ENCODE measurements around the gene KCNQ1. TPM values are rescaled to one million over a fixed set of nuclear protein-coding genes. Genes with fewer than 3 reads are reported as not detected.

KCNQ1 gene
- polyA plus RNA-seq, 1 of the 3 experiments (the other 2 are of a cell fraction) = 0.05 TPM

DNA sequence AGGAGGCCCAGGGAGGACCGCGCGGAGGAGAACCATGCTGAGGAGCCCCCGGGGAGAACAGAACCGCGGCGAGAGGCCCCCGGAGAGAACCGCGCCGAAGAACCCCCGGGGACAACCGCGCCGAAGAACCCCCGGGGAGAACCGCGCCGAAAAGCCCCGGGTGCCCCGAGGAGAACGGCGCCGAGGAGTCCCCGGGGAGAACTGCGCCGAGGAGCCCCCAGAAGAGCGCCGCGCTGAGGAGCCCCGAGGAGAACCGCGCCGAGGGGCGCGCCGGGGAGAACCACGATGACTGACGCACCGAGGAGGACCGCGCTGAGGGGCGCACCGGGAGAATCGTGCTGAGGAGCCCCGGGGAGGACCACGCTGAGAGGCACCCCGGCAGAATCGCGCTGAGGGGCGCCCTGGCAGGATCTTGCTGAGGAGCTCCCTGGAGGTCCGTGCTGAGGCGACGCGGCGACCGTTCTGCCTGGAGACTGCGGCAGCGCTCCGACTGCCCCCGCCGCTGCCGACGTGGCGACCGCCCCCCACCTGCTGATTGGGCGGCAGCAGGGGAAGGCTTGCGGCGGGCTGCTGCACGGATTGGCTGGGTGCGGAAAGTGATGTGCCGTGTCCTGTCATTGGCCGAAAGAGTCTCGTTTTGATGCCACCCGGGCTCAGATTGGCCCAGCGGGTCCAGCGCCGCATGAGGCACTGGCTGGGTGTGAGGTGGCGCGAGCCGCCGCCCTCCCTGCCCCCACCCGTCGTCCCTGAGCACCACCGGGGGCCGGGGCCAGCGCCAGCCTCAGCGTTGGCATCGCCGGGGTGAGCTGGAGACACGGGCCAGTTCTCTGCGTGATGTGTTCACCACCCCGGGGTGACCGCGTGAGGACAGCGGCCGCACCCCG, 255.0 kb downstream of the KCNQ1 start, which contains the start of gene KCNQ1OT1:
Gene KCNQ1OT1 (minus strand): TSS at position 464 of the 884 bp plus-strand sequence.
- H2AFZ ChIP-seq (ENCODE audit: low read depth) = peak within 1 kb of the TSS; percentile 35; the same call in 1 of the 2 replicates
- POLR2A ChIA-PET = interaction anchor here (0.6 to 2.0 kb wide), 15 partner anchors 9 to 187 kb away, joined by 3 to 16 read pairs (median 4); no protein-coding TSS in a partner anchor
- peak within 1 kb of the TSS; percentile 67 to 70 for H3K4me3 ChIP-seq (ENCODE audit: low read depth in 2 of 2, low read length in 1 of 2)
- 74% methylated on average over 28 of the region's 98 CpGs for WGBS (ENCODE audit: low lambda C conversion rate)
- CTCF ChIA-PET = interaction anchor here (0.6 to 2.0 kb wide), 3 partner anchors 79 to 168 kb away, joined by 3 to 7 read pairs (median 4); no protein-coding TSS in a partner anchor
- peak within 1 kb of the TSS; percentile 86 for H3K9ac ChIP-seq
- H3K9me2 ChIP-seq = no peaks in the 10 kb centered on the region
- peak within 1 kb of the TSS; percentile 60 to 87 for H3K27ac ChIP-seq (ENCODE audit: low read depth in 2 of 2, low read length in 1 of 2)
- H3K36me3 ChIP-seq (replicated peaks in 1 of 2; ENCODE audit: control insufficient read depth in 1 of 2, insufficient read depth in 2 of 2, low read length in 1 of 2) = no peaks in the 10 kb centered on the region
- no peaks in the 10 kb centered on the region for H3K9me3 ChIP-seq
- H3K27me3 ChIP-seq (ENCODE audit: insufficient read depth) = no peaks in the 10 kb centered on the region
- no peaks in the 10 kb centered on the region for H3F3A ChIP-seq (replicated peaks; ENCODE audit: insufficient read depth)
- H3K4me1 ChIP-seq (ENCODE audit: control insufficient read depth in 1 of 2, insufficient read depth in 2 of 2, low read depth in 1 of 2, low read length in 1 of 2) = peaks cover 0 to 29% of the 10 kb centered on the region in 2 experiments; a peak in 1 of 4 replicates
- DNase-seq = peak; percentile 94
- peaks cover 49% of the 10 kb centered on the region for H3K79me2 ChIP-seq (ENCODE audit: insufficient read depth)
- H4K20me1 ChIP-seq (ENCODE audit: insufficient read depth) = peaks cover 38% of the 10 kb centered on the region
- H3K4me2 ChIP-seq = peak within 1 kb of the TSS; percentile 88
- TF ChIP-seq, protein P1, sequence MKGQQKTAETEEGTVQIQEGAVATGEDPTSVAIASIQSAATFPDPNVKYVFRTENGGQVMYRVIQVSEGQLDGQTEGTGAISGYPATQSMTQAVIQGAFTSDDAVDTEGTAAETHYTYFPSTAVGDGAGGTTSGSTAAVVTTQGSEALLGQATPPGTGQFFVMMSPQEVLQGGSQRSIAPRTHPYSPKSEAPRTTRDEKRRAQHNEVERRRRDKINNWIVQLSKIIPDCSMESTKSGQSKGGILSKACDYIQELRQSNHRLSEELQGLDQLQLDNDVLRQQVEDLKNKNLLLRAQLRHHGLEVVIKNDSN (IDR thresholded peaks at IDR 0.05; ENCODE audit: borderline replicate concordance, low read depth) = no peak
- no peak for TF ChIP-seq RCOR1 (IDR thresholded peaks at IDR 0.05; ENCODE audit: low read length)
- no peak for TF ChIP-seq RAD21 (IDR thresholded peaks at IDR 0.05; ENCODE audit: low read length)
- peak; percentile 9; the same call in 1 of the 2 replicates for TF ChIP-seq MXI1 (IDR thresholded peaks at IDR 0.05; ENCODE audit: low read depth, low read length)
- TF ChIP-seq GATA2 (CRISPR knock-in tag; IDR thresholded peaks at IDR 0.05) = no peak
- peak; percentile 94 for TF ChIP-seq POLR2AphosphoS5 (IDR thresholded peaks at IDR 0.05; ENCODE audit: low read depth, low read length)
- no peak for TF ChIP-seq FOXM1 (IDR thresholded peaks at IDR 0.05; ENCODE audit: low read depth)
- no peak for TF ChIP-seq MEF2A (IDR thresholded peaks at IDR 0.05; ENCODE audit: borderline replicate concordance, low read depth)
- TF ChIP-seq TCF12 (IDR thresholded peaks at IDR 0.05) = no peak
- no peak for TF ChIP-seq NRF1 (IDR thresholded peaks at IDR 0.05; ENCODE audit: low read depth, low read length)
- no peak for TF ChIP-seq JUND (IDR thresholded peaks at IDR 0.05)
- 0 out of 2 replicates have a peak, but pooled peaks have one; percentile 12 for TF ChIP-seq SMC3 (IDR thresholded peaks at IDR 0.05; ENCODE audit: low read depth, low read length)
- TF ChIP-seq, protein P2, sequence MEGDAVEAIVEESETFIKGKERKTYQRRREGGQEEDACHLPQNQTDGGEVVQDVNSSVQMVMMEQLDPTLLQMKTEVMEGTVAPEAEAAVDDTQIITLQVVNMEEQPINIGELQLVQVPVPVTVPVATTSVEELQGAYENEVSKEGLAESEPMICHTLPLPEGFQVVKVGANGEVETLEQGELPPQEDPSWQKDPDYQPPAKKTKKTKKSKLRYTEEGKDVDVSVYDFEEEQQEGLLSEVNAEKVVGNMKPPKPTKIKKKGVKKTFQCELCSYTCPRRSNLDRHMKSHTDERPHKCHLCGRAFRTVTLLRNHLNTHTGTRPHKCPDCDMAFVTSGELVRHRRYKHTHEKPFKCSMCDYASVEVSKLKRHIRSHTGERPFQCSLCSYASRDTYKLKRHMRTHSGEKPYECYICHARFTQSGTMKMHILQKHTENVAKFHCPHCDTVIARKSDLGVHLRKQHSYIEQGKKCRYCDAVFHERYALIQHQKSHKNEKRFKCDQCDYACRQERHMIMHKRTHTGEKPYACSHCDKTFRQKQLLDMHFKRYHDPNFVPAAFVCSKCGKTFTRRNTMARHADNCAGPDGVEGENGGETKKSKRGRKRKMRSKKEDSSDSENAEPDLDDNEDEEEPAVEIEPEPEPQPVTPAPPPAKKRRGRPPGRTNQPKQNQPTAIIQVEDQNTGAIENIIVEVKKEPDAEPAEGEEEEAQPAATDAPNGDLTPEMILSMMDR (IDR thresholded peaks at IDR 0.05) = 0 out of 2 replicates have a peak, but pooled peaks have one; percentile 9
- no peak for TF ChIP-seq NFIC (IDR thresholded peaks at IDR 0.05; ENCODE audit: borderline replicate concordance)
- TF ChIP-seq TAF1 (IDR thresholded peaks at IDR 0.05; ENCODE audit: borderline replicate concordance, low read depth, low read length) = peak; percentile 93
- TF ChIP-seq, protein P3, sequence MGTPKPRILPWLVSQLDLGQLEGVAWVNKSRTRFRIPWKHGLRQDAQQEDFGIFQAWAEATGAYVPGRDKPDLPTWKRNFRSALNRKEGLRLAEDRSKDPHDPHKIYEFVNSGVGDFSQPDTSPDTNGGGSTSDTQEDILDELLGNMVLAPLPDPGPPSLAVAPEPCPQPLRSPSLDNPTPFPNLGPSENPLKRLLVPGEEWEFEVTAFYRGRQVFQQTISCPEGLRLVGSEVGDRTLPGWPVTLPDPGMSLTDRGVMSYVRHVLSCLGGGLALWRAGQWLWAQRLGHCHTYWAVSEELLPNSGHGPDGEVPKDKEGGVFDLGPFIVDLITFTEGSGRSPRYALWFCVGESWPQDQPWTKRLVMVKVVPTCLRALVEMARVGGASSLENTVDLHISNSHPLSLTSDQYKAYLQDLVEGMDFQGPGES (IDR thresholded peaks at IDR 0.05; ENCODE audit: low read depth, low read length) = peak; percentile 68
- peak; percentile 79 for TF ChIP-seq CHD2 (IDR thresholded peaks at IDR 0.05; ENCODE audit: low read length, partially characterized antibody)
- no peak for TF ChIP-seq ELF1 (IDR thresholded peaks at IDR 0.05)
- TF ChIP-seq, protein P4, sequence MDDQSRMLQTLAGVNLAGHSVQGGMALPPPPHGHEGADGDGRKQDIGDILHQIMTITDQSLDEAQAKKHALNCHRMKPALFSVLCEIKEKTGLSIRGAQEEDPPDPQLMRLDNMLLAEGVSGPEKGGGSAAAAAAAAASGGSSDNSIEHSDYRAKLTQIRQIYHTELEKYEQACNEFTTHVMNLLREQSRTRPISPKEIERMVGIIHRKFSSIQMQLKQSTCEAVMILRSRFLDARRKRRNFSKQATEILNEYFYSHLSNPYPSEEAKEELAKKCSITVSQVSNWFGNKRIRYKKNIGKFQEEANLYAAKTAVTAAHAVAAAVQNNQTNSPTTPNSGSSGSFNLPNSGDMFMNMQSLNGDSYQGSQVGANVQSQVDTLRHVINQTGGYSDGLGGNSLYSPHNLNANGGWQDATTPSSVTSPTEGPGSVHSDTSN (IDR thresholded peaks at IDR 0.05) = no peak
- TF ChIP-seq FOSL2 (IDR thresholded peaks at IDR 0.05; ENCODE audit: borderline replicate concordance, low read depth) = no peak
- no peak for TF ChIP-seq RXRA (IDR thresholded peaks at IDR 0.05; ENCODE audit: borderline replicate concordance, low read depth)
- TF ChIP-seq YY1 (IDR thresholded peaks at IDR 0.05; ENCODE audit: low read depth) = no peak
- TF ChIP-seq, protein P5, sequence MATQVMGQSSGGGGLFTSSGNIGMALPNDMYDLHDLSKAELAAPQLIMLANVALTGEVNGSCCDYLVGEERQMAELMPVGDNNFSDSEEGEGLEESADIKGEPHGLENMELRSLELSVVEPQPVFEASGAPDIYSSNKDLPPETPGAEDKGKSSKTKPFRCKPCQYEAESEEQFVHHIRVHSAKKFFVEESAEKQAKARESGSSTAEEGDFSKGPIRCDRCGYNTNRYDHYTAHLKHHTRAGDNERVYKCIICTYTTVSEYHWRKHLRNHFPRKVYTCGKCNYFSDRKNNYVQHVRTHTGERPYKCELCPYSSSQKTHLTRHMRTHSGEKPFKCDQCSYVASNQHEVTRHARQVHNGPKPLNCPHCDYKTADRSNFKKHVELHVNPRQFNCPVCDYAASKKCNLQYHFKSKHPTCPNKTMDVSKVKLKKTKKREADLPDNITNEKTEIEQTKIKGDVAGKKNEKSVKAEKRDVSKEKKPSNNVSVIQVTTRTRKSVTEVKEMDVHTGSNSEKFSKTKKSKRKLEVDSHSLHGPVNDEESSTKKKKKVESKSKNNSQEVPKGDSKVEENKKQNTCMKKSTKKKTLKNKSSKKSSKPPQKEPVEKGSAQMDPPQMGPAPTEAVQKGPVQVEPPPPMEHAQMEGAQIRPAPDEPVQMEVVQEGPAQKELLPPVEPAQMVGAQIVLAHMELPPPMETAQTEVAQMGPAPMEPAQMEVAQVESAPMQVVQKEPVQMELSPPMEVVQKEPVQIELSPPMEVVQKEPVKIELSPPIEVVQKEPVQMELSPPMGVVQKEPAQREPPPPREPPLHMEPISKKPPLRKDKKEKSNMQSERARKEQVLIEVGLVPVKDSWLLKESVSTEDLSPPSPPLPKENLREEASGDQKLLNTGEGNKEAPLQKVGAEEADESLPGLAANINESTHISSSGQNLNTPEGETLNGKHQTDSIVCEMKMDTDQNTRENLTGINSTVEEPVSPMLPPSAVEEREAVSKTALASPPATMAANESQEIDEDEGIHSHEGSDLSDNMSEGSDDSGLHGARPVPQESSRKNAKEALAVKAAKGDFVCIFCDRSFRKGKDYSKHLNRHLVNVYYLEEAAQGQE (IDR thresholded peaks at IDR 0.05; ENCODE audit: low read depth, low read length) = no peak; the same call in 1 of the 2 replicates
- TF ChIP-seq RFX5 (IDR thresholded peaks at IDR 0.05; ENCODE audit: low read length) = peak; percentile 92

All from SK-N-SH (cell line).